Body of pancreas (tissue), 4 donors: Measurements from ENCODE around the gene RABGGTA. TPM values are rescaled to one million over a fixed set of nuclear protein-coding genes. Genes with fewer than 3 reads are reported as not detected.
"Not testable (repeated sequence)": the region's sequence is repeated elsewhere in the genome, so short reads cannot be mapped to it uniquely, and the experiment has no call there.

Experiments used
- ATAC-seq: fragments of 150-250 bp; one replicate; pipeline ENCODE4 v1.9.1; 2016
- DNase-seq, 4 donors: peaks; one replicate each; pipeline ENCODE4 v3.0.0-alpha.2; 2019
- H3K27ac ChIP-seq, 4 donors: fragments of 200-600 bp; sonication (generic); 1 replicate in 3 of 4; 2 replicates in 1 of 4; pipeline versions ENCODE4 v1.5.1 to v1.6.1; 2016 to 2019; ENCODE audit warnings: mild to moderate bottlenecking in 1 of 4, mixed read lengths in 1 of 4, moderate library complexity in 1 of 4
- H3K27me3 ChIP-seq, 2 donors: fragments of 200-600 bp; sonication (generic); one replicate each; pipeline ENCODE4 v1.6.0; 2016; ENCODE audit warnings: mild to moderate bottlenecking in 1 of 2
- H3K36me3 ChIP-seq, 2 donors: fragments of 200-600 bp; sonication (generic); replicated peaks in 1 of 2; 2 replicates each; pipeline ENCODE4 v1.5.1; 2016; ENCODE audit warnings: low read depth in 2 of 2; ENCODE audit not compliant: insufficient read depth in 1 of 2
- H3K4me1 ChIP-seq: fragments of 200-600 bp; sonication (generic); one replicate; pipeline ENCODE4 v1.6.0; 2016
- H3K4me3 ChIP-seq, 2 donors: fragments of 200-600 bp; sonication (generic); 1 replicate in 1 of 2; 2 replicates in 1 of 2; pipeline ENCODE4 v1.5.1; 2016 to 2019
- H3K9me3 ChIP-seq, 3 donors: fragments of 200-600 bp; sonication (generic); 1 replicate in 2 of 3; 2 replicates in 1 of 3; pipeline ENCODE4 v1.5.1; 2016
- CTCF ChIP-seq, 7 experiments: fragments of 450-650 bp in 4 of 7; fragments of 200-600 bp in 3 of 7; sonication (generic) in 3 of 7; IDR thresholded peaks; one replicate each; pipeline ENCODE4 v1.5.1; 2016 to 2019; ENCODE audit warnings: antibody characterized with exemption in 7 of 7
- POLR2A ChIP-seq, 3 donors: fragments of 450-650 bp; IDR thresholded peaks; one replicate each; pipeline ENCODE4 v1.6.1; 2016; ENCODE audit warnings: antibody characterized with exemption in 3 of 3, mild to moderate bottlenecking in 2 of 3
- WGBS, 2 donors: methylation state at CpG; one replicate each; pipeline ENCODE4 v1.1.5; 2017; 5-methylcytosine and 5-hydroxymethylcytosine counted together
- intact Hi-C: fragments of 100-400 bp; cut with DNase I; formaldehyde crosslinking; loops from one replicate; pipeline ENCODE4 v1.15.1; 2023
- total RNA-seq, 2 donors: library from RNA; depleted of rRNA; stranded (reverse); fragments of >200 nt; gene quantifications; one replicate each; pipeline ENCODE4 v1.1.0, GENCODE V29; 2016

The RABGGTA gene
- total RNA-seq, 2 donors from 2014 or later, result 18.4 to 90.0 TPM

GRCh38 chr14:24247422-24247821 is 24.0 kb downstream of the RABGGTA start:
- peaks cover 7% of the 10 kb centered on the region for H3K4me1 ChIP-seq
- H3K27ac ChIP-seq, result no peak overlapping the region
- TF ChIP-seq POLR2A (IDR thresholded peaks at IDR 0.05), result no peak
- no peak for TF ChIP-seq CTCF (IDR thresholded peaks at IDR 0.05)
- H3K27me3 ChIP-seq, result no peaks in the 10 kb centered on the region
- H3K9me3 ChIP-seq, result no peaks in the 10 kb centered on the region
- ATAC-seq (no peak), DNase-seq (no peak)
- no peaks in the 10 kb centered on the region for H3K36me3 ChIP-seq
- 55 to 66% methylated on average over 7 of the region's 7 CpGs for whole genome bisulfite sequencing, 2 donors
- intact Hi-C loops, result no loop called here
- H3K4me3 ChIP-seq, result no peak overlapping the region

- ATAC-seq (no peak), DNase-seq (no peak)
- 82 to 83% methylated on average over 3 of the region's 3 CpGs for WGBS, 2 donors
- peaks cover 7% of the 10 kb centered on the region for H3K4me1 ChIP-seq
- intact Hi-C loops, result no loop called here
- H3K4me3 ChIP-seq, result no peak overlapping the region
- H3K36me3 ChIP-seq, result no peaks in the 10 kb centered on the region
- TF ChIP-seq CTCF (IDR thresholded peaks at IDR 0.05) (no peak), POLR2A (IDR thresholded peaks at IDR 0.05) (no peak)
- H3K27ac ChIP-seq, result no peak overlapping the region
- no peaks in the 10 kb centered on the region for H3K9me3 ChIP-seq
- H3K27me3 ChIP-seq, result no peaks in the 10 kb centered on the region
These were observed 24.6 kb downstream of the RABGGTA start for GRCh38 chr14:24246765-24247212.

GRCh38 chr14:24245350-24245749 is 26.0 kb downstream of the RABGGTA start:
- H3K27ac ChIP-seq, H3K27me3 ChIP-seq, DNase-seq, H3K9me3 ChIP-seq, intact Hi-C loops, H3K36me3 ChIP-seq, H3K4me3 ChIP-seq, ATAC-seq: not testable (repeated sequence)
- peaks cover 22% of the 10 kb centered on the region for H3K4me1 ChIP-seq
- WGBS, 2 donors, result 83 to 84% methylated on average over 9 to 11 of the region's 11 CpGs

GRCh38 chr14:24243336-24243836 is 28.0 kb downstream of the RABGGTA start:
- intact Hi-C loops, result no loop called here
- Histone ChIP-seq H3K27ac (peak overlapping the region; percentile 92 to 100 (median 96)), H3K4me3 (peak overlapping the region in 1 of 2 donors; percentile 12), H3K27me3 (no peaks in the 10 kb centered on the region), H3K36me3 (peaks cover 6 to 13% of the 10 kb centered on the region in 2 donors), H3K4me1 (peaks cover 39% of the 10 kb centered on the region), H3K9me3 (no peaks in the 10 kb centered on the region)
- no peak for TF ChIP-seq CTCF (IDR thresholded peaks at IDR 0.05)
- DNase-seq, result peak in 3 of 4 donors; percentile 49 to 53 (median 51)
- 46 to 47% methylated on average over 10 of the region's 10 CpGs for WGBS, 2 donors
- no peak for ATAC-seq

GRCh38 chr14:24241829-24242443 is 29.5 kb downstream of the RABGGTA start:
- DNase-seq (peak; percentile 93 to 96 (median 96)), ATAC-seq (peak; percentile 91)
- Histone ChIP-seq H3K4me3 (peak overlapping the region; percentile 30 to 49), H3K36me3 (peaks cover 6 to 22% of the 10 kb centered on the region in 2 donors), H3K9me3 (no peaks in the 10 kb centered on the region), H3K27ac (peak overlapping the region; percentile 92 to 100 (median 96)), H3K27me3 (no peaks in the 10 kb centered on the region), H3K4me1 (peaks cover 39% of the 10 kb centered on the region)
- intact Hi-C loops, result no loop called here
- TF ChIP-seq CTCF (IDR thresholded peaks at IDR 0.05) (peak; percentile 55 to 87 (median 78)), POLR2A (IDR thresholded peaks at IDR 0.05) (no peak)
- 0 to 2% methylated on average over 19 to 38 of the region's 39 CpGs for WGBS, 2 donors
